GM19324 (cell line): Measurements from ENCODE around the gene ZBTB8A.
"Not testable (repeated sequence)": the region's sequence is repeated elsewhere in the genome, so short reads cannot be mapped to it uniquely, and the experiment has no call there.

Source experiments
- ATAC-seq: cut with Tn5 transposase; IDR thresholded peaks from one replicate; pipeline ENCODE4 v1.9.1; 2021; ENCODE audit warnings: mild to moderate bottlenecking, moderate library complexity; ENCODE audit not compliant: unreplicated experiment, low FRiP score

ZBTB8A gene

GRCh38 chr1:32536117-32536516 lies 3.1 kb upstream of the ZBTB8A start:
- no peak for ATAC-seq

- ATAC-seq, result no peak
Observed at GRCh38 chr1:32536764-32537163, 2.5 kb upstream of the ZBTB8A start.

- no peak for ATAC-seq
Observed at GRCh38 chr1:32539584-32540571, 651 bp downstream of the ZBTB8A start.

- no peak for ATAC-seq
Observed at GRCh38 chr1:32540605-32541004, 1.4 kb downstream of the ZBTB8A start.

- no peak for ATAC-seq
Observed at GRCh38 chr1:32541064-32541566, 1.9 kb downstream of the ZBTB8A start.

GRCh38 chr1:32546611-32547010 lies 7.4 kb downstream of the ZBTB8A start:
- ATAC-seq, result no peak

- ATAC-seq, result no peak
Observed at GRCh38 chr1:32549616-32550015, 10.4 kb downstream of the ZBTB8A start.

GRCh38 chr1:32554288-32554687 lies 15.1 kb downstream of the ZBTB8A start:
- no peak for ATAC-seq

GRCh38 chr1:32557035-32557434 lies 17.8 kb downstream of the ZBTB8A start:
- ATAC-seq, result not testable (repeated sequence)

GRCh38 chr1:32557812-32558211 lies 18.6 kb downstream of the ZBTB8A start:
- ATAC-seq, result no peak

- ATAC-seq, result no peak
Observed at GRCh38 chr1:32568929-32569328, 29.7 kb downstream of the ZBTB8A start.

GRCh38 chr1:32580348-32581017 lies 41.3 kb downstream of the ZBTB8A start:
- no peak for ATAC-seq

- ATAC-seq, result no peak
Observed at GRCh38 chr1:32592943-32593342, 53.7 kb downstream of the ZBTB8A start.

GRCh38 chr1:32600034-32600433 lies 60.8 kb downstream of the ZBTB8A start:
- no peak for ATAC-seq

- no peak for ATAC-seq
Observed at GRCh38 chr1:32605711-32606424, 66.6 kb downstream of the ZBTB8A start.

GRCh38 chr1:32606565-32607371 lies 67.5 kb downstream of the ZBTB8A start:
- ATAC-seq, result no peak

GRCh38 chr1:32609180-32609579 lies 70.0 kb downstream of the ZBTB8A start:
- ATAC-seq, result no peak

- no peak for ATAC-seq
Observed at GRCh38 chr1:32611859-32612188, 72.6 kb downstream of the ZBTB8A start.

GRCh38 chr1:32612189-32612881 lies 73.1 kb downstream of the ZBTB8A start:
- ATAC-seq, result no peak

GRCh38 chr1:32613472-32613871 lies 74.2 kb downstream of the ZBTB8A start:
- ATAC-seq, result no peak
